AG08395 (cell line): ENCODE results near the gene FAM3B.
A peak's percentile ranks its signal among the peaks of the same experiment; 100 is the strongest.
"Not testable (repeated sequence)": the region's sequence is repeated elsewhere in the genome, so short reads cannot be mapped to it uniquely, and the experiment has no call there.

ENCODE experiments used
- DNase-seq: peaks from one replicate; pipeline ENCODE4 v3.0.0; 2012; ENCODE audit warnings: mixed read lengths, low spot score

The FAM3B gene

DNA sequence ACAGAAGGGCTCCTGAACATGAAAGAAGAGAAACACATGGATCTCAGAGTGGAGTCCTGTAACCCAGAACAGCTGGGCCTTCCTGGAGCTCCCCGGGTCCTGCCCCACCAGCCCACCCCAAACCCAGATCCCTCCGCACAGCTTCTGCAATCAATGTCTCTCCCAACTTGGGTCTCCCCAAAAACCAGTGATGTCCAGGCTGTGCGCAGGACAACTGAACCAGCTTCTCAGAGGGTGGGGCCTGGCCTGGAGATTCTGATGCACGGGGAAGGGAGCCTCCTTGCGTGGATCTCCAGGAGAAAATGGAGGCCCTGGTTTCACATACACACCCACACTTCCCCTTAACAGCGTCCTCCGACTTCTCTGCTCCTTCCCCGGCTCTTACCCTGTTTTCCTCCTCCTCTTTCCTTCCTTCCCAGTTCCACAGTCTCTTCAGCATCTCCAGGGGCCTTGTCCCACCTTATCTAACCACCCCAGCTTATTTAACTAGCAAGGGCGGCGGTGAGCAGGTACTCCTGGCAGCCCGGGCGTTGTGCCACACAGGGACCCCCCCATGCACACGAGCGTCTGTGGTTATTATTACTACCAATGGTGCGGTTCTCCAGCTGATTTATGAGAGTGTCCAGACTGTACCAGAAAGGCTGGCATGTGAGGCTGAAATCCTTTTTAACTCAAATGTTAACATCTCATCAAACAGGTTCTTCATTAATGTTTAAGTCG, 34.0 kb downstream of the FAM3B start:
- no peak for DNase-seq

DNA sequence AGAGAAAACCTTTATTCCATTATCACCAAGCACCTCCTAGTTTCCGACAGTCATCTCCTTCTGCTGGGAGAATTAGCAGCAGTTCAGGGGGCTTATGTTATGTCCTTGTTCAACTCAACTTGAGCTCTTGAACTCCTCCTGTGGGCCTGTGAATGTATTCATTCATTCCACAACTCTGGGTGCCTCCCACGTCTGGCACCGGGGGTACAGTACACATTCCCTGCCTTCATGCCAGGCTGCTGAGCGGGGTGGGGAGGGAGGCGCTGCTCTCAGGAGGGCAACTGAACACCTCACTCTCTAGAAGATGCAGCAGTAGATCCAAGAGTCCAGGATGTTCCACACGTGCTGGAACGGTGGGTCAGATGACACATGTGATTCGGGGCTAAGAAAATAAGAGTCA, 40.9 kb downstream of the FAM3B start:
- DNase-seq = no peak

DNA sequence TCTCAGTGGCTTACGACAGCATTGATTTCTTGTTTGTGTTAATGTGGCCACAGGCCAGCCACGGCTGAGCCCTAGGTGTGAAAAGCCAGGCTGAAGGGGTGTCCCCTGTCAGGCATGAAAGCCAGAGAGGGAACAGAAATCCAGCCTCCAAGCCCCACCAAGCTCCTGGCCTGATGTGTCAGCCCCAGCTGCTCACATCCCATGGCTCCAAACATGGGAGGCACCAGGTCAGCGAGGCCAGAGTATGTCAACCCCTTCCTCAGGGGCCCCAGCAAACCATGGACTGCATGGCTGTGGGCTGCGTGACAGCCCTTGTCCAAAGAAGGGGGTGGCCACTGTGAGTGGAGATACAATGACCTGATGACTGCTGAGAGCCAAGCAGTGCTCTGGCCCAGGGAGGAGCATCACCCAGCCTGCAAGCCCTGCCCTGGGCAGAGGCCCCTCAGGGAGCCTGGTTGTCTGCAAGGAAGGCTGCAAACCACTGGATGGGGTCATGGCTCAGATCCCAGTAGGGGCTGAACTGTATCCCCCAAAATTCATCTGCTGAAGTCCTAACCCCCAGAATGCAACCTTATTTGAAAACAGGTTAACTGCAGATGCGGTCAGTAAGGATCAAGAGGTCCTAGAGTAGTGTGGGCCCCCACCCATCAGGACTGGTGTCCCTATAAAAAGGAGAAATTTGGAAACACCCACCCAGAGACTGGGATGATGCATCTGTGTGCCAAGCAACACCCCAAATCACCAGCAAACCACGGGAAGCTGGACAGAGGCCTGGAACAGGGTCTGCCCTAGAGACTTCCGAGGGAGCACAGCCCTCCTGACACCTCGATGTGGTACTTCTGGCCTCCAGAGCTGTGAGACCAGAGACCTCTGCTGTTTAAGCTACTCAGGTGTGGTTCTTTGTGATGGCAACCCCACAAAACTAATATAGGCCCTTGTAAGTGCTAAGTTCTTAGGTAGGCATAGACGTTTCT, 41.9 kb downstream of the FAM3B start:
- no peak for DNase-seq

DNA sequence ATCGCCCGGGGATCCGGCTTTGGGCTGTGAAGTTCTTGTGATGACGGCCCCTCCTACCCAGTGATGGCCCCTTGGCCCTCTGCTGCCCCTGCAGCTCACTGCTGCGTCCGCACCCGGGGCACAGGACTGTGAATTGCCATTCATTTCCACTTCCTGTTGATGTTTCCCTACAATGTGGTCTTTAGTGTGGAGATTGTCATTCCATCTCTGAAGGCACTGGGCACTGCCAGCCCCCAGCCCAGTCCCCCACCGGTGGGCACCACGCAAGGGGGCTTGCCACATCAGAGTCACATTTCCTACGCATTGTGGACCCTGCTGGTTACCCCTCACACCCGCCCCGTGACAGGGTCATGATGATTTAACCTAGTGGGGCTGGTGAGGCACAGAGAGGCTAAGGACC, 42.7 kb downstream of the FAM3B start:
- DNase-seq = no peak

DNA sequence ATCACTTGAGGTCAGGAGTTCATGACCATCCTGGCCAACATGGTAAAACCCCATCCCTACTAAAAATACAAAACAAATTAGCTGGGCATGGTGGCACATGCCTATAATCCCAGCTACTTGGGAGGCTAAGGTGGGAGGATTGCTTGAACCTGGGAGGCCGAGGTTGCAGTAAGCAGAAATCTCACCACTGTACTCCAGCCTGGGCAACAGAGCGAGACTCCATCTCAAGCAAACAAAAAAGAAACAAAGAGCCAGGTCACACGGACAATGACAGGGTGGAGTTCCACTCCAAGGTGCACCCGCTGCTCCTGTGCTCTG, 43.1 kb downstream of the FAM3B start:
- DNase-seq = not testable (repeated sequence)

DNA sequence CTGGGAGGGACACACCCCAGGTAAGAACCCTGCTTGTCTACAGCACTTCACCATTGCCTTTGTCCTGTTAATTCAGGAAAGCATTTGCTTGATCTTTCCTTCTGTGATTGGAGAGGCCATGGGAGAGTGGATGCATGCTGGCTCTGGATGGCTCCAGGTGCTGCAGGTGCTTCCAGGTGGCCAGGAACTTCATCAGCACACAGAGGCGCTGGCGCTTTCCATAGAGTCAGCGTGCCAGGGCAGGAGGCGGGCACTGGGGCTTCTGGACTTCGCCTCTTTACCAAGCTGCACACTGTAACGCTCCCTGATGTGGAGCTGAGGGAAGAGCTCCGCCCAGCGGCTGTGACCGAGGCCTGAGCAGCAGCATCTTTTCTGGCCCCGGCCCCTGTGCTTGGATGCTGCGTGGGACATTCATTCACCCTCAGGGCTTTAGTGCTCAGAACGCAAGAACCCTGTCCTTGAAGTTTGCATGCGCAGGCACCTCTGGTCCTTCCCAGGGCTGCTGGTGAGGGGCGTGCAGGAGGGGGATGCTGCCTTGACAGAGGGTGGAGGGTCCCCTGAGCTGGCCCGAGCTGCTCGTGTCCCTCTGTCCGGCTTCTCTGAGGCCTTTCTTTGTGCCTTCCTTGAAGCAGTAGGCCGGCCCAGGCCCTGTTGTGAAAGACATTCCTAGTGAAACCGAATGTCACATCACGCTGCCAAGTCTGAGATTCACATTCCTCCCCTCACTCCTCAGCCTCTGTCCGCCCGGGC, 43.6 kb downstream of the FAM3B start:
- DNase-seq = peak; percentile 68

DNA sequence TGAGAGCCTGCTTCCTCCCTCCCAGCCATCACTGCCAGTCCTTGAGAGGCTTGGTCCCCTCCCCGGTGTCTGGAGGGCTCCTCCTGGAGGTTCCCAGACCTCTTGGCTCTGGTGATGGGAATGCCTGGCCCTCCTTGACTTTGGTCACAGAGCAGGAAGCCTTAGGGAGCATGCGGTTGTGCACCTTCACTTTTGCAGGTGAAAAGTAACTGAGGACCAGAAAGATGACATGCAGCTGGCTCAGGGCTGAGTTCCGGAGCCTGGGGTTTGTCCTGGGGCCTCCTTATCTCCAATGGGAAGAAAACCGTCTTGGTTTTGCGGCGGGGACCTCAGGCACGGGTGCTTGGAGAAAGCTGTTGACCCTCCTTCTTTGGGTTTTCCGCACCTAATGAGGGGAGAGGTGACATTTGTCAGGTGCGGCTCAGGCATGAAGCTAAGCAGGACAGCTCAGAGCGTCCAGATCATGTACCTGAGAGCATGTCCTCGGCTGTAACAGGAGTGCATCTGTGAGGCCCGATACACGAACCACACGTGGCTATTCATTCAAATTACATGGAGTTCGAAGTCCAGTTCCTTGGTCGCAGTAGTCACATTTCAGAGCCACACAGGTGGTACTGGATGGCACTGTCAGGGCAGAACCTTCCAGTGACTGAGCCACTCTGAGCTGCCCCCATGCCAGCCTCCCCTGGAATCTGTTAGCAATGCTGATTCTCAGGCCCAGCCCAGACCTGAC, 44.6 kb downstream of the FAM3B start:
- DNase-seq = no peak

DNA sequence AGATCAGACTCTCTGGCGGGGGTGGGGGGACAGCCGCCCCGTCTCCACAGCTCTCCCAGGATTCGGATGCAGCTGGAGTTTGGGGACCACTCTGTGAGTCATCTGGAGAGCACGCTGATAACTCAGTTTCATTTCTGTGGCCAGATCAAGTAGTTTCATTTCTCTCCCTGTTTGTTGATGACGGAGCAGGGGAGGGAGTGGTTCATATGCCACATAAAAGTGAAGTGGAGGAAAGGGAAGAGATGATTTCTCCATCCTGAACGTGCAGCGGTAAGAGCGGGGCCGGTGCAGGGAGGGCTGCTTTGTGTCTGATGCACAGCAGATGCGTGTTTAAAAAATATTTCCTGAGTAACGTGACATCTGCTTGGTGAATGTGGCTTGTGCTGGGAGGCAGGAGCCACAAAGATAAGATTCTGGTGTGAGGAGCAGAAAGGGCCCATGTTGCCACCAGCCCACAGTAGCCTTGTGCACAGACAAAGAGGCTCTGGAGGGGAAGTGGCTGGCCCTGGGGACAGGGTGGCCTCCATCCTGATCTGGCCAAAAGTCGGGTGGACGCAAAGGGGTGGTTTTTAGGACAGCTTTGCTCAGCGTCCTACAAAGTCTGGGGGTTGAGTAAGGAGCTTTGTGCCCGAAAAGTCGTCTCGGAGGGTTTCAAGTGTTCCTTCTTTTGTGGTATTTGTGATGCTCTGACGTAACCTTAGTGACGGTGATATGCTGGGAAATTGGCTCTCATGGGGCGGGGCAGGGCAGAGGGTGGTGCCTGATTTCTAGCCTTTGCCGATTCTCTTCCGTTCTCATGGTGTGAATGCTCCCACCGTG, 45.4 kb downstream of the FAM3B start, which contains the start of gene MX2:
Gene MX2, plus strand, starts transcription at position 242 of the 819 bp plus-strand sequence. CDS start 14,880 bp downstream, outside the sequence.
- peak; percentile 78 for DNase-seq

DNA sequence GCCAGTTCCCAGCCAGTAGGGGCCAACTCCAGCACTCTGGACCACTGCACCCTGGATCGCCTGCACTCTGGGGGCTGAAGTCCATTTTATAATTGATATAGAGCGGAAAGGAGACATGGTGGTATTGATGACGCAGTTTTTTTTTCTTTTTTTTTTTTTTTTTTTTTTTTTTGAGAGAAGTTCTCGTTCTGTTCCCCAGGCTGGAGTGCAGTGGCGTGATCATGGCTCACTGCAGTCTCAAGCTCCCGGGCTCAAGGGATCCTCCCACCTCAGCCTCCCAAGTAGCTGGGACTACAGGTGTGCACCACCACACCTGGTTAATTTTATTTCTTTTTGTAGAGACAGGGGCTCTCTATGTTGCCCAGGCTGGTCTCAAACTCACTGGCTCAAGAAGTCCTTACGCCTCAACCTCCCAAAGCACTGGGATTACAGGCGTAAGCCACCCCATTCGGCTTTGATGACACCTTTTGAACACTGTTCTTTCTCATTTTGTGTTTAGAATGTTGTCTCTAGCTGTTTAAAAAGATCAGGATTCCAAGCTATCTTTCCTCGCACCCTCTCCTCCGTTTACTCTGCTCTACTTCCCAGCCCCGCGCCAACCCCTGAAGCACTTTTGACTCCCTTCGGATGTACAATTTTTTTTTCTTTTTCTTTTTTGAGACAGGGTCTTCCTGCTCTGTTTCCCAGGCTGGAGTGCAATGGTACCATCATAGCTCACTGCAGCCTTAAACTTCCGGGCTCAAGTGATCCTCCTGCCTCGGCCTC, 46.2 kb downstream of the FAM3B start:
- DNase-seq = no peak

DNA sequence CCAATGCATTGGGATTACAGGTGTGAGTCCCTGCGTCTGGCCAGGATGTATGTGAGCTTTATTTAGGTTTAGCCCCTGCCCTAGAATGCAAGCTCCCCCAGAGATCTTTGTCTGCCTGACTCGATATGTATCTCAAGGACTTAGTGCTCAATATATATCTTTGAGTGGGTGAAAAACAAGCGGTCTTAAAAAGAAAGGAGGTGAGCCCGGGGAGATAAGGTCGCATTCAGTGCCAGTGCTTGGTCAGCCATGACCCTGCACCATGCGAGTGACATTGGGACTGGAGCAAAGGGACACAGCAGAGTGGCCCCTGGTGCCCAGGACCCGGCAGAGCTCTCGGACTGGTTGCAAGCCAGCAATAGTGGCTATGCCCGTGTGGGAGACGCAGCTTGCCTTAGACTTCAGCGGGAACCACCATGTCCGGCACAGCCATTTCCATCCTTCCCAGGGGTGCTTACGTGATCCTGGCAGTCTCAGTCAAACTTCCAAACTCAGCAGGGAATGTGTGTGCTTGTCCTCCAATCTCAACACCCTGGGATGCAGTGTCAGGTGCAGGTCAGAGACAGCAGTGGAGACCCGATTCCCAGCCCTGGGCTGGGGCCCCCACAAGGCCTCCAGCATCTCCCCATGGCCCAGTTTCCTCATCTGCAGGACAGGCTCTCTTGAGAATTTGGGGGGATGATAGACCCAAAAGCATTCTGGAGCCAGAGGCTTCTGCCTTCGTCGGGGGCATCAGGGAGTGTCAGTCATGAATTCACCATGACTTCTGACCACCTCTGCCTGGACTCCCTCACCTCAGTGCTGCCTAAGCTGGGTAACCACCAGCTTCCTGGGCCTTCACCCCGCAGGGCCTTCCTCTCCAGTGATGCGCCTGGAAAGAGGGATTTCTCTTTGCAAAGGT, 47.0 kb downstream of the FAM3B start:
- DNase-seq = no peak

DNA sequence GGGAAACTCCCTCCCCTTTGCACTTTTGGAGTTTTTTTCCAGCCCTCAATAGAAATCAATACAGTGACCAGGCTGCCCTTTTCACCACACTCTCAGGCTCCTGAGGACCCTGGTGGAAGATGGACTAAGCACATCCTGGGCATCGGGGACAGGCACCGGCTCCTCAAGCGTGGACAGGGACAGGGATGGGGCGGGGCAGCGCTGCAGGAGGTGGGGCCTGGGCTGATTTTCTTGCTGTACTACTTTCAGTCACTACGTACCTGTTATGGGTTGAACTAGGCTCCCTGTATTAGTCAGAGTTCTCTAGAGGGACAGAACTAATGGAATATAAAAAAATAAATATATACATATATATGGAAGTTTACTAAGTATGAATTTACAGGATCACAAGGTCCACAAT, 47.7 kb downstream of the FAM3B start:
- DNase-seq = no peak

DNA sequence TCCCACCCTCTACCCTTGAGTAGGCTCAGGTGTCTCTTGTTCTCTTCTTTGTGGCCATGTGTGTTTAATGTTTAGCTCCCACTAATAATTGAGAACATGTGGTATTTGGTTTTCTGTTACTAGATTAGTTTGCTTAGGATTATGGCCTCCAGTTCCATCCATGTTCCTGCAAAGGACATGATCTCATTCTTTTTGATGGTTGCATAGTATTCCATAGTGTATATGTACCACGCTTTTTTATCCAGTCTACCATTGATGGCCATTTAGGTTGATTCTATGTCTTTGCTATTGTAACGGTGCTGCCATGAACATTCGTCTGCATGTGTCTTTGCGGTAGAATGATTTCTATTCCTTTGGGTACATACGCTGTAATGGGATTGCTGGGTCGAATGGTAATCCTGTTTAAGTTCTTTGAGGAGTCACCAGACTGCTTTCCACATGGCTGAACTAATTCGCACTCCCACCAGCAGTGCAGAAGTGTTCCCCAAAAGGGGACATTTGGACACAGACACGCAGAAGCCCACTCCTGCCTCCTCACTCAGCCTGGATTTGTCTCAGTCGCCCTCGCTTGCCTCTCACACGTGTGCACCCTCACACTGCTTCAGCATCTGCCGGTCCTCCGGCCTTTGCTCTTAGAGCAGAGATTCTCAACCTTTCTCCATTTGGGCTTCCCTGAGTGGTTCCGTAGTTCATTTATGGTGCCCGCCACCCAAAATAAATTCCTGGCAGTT, 48.9 kb downstream of the FAM3B start:
- DNase-seq = no peak

DNA sequence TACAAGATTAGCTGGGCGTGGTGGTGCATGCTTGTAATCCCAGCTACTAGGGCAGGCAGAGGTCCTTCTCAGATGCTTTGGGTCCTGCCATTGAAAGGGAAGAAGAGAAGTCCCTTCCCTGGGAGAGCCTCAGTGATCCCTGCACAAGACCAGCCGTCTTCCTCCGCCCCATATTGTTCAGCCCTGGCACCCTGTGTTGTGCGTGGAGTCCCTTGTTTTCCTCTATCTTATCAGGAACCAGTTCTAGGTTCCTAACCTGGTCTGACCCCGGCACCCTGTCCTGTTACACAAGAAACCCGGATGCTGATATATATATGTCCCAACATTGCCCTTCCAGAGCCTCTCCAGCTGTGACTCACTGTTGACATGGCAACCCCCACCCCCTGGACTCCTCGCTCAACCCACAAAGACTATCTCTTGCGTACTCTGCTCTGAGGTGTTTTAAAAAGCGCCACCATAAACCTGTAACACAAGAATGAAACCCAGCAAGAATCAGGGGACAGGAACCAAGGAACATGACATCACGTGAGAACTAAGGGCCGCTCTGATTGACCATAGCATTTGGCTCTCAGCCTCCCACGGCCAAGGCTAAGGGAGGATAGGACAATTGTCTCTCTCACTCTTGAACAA, 50.0 kb downstream of the FAM3B start:
- peak; percentile 63 for DNase-seq

DNA sequence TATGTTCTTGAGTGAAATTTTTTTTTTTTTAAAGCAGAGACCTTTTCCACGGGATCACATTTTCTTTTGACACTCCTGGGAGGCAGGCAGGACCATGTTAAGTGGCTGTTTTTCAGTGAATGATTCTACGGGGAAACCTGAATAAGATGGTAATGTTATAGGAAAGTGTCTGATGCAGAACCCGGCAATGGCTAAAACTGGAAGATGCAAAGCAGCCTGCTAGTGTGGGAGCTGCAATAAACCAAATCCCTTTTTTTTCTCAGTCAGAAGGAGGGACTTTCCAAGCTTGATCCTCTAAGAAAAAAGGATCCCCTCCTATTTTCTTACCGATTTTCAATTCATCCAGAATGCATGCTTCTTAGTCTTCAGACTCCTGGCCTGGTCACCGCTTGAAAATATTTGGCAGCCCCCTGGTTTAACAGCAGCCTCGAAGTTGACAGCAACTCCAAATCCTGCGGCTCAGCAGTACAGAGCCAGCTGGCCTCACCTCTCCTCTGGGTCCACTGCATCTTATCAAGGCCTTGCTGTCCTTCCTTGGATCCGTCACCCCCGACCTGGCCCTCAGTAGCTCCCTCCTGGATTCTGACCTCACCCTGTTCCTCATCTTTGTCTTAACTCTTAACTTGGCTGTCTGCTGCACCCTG, 50.8 kb downstream of the FAM3B start:
- DNase-seq = no peak

DNA sequence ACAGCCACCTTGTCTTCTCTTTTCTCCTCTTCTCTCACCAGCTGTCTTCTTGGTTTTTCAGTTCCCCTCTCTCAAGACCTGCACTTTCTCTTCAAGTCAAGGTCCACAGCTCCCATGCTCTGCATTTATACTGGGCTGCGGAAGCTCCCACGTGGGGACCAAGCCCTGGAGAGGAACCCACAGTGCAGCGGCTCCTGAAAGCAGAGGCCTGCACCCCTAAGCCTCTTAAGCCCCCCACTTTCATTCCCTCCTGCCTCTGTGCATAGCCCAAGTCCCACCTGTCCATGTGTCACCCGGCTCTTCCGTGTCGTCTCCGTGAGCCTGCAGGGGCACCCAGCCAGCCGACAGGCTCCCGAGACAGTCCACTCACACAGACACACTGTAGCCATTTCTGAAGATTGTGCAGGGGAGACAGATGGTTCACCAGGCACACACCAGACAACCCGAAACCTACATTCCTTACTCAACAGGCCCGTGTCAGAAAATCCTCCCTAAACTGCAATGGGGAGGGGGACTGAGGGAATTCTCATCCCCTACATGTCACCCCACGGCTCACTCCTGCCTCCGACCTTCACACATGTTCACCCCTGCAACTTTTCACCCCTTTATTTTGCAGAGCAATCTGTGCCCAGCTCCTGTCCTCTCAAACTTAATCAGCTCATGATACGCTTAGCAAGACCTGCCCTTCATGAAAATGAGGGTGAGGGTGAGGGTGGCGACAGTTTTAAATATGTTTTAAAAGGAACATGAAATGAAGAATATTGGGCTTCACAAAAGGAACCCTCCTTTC, 51.5 kb downstream of the FAM3B start:
- no peak for DNase-seq

DNA sequence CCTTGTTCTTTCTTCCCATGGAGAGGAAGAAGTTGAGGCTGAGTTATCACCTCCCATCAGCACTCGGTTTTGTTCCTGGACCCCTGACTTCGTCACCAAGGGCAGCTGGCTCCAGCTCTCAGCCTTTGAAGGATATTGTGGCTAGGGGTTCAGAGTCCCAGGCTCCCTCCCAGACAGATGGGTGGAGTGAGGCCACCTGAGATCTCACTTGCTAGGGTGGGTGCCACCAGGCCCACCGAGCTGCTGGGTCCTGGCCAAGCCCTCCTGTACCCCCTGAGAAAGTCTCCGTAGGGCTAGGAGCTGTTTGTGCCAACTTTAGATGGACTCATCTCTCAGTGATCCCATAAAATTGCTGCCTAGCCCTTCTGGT, 52.1 kb downstream of the FAM3B start:
- no peak for DNase-seq
